HG03097 (cell line): ENCODE measurements around the gene WDR86.

Experiments used
- ATAC-seq: cut with Tn5 transposase; IDR thresholded peaks from one replicate; pipeline ENCODE4 v1.9.1; 2021; ENCODE audit not compliant: unreplicated experiment, low FRiP score

The WDR86 gene

DNA sequence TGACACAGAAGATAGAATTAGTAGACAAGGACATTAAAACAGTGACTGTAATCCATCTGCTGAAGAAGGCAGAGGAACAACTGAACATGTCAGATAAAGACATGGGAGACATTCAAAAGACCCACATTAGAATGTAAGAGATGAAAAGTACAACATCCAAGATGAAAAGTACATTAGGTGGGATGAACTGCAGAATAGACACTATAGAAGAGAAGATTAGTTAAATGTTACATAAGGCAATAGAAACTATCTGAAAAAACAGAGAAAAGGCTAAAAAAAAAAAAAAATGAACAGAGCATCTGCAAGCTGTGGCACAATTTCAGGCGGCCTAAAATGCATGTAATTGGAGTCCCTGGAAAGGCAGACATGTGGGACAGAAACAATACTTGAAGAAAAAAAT lies 46.7 kb downstream of the WDR86 start:
- ATAC-seq: no peak

DNA sequence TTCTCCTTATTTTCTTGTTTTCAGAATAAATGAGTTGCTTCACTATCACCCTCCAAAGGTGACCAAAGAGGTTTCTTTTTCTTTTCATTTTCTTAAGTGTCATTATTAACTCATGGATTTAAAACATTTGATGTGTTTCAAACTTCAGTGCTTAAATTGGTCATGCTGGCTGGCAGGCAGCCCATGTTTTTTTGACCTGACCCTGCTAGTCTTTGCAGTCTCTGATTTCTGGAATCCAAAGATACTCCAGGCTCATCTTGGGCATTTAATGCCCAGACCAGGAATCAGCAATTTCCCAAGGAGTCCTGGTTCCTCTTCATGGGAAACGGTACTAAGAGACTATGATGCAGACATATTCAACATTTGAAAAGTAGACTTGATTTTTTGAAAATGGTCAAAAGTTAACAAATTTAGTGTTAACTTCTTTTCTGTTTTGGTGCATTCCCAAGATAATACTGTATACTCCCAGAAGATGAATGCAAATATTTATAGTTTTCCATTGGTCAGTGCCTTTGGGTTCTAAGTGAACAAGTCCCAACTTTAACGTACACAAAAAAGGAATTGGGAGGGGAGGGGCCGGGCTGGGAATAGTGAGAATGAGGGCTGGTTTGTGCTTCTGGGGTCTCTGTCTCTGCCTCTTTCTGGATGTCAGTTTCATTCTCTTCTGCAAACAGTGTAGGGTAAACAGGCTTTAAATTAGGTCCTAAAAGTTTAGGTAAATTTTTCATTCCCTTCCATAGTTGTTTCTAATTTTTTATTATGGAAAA lies 48.5 kb downstream of the WDR86 start:
- no peak for ATAC-seq

DNA sequence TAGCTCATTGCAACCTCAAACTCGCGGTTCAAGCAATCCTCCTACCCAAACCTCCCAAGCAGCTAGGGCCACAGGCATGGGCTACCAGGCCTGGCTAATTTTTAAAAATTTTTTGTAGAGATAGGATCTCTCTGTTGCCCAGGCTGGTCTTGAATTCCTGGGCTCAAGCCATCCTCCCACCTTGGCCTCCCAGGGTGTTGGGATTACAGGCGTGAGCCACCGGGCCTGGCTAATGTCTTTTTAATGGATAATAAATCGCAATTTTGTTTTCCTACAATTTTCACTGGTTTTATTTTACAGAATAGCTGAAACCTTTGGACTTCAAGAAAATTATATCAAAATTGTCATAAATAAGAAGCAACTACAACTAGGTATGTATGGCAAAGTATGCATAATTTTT lies 57.3 kb downstream of the WDR86 start:
- no peak for ATAC-seq

DNA sequence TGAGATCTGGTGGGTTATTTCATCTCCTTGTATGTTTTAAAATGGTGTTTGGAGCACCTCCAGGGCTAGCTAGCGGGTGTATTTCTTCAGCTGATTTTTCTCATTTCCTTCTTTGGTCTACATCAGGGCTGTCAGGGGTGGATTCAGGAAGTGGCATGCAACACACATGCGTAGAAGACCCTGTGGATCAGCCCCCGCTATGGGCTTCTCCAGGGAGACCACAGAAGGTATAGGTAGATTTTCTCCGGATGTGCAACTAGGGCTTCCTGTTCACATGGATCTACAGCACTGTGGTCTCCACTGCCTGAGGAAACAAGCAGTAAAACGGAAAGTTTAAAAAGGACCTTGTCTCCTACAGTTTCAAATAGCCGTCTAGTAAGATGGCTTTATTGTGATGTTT lies 57.9 kb downstream of the WDR86 start:
- peak; percentile 43 for ATAC-seq

DNA sequence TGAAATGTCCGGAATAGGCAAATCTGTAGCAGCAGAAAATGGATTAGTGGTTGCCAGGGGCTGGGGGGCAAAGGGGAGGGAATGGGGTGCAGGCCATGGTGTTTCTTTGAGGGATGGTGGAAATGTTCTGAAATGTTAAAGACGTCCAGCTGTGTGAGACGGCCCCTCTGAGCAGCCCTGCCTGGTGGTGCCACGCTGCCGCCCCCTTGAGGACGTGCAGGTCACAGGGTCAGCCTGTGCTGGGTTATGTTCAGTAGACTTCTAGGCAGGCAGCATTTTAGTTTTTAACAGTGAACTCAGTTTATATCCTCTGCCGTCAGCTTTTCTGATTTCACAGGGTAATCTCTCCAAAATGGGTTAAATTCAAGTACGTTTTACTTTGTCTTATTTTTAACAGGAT lies 58.8 kb downstream of the WDR86 start:
- no peak for ATAC-seq

DNA sequence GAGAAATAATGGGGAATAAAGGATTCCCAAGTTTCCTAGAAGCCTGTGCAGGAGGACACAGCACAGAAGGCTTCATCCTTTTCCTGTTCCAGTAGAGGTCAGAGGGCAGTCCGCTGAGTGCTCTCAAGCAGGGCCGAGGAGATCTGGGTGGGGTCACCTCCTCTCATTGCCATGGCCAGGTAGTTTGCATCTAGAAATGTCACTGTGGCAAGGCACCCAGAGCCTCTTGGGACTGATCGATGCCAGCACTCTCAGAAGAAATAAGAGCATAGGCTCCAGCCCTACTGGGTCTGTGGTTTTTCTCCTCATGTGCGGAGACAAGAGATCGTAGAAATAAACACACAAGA lies 60.4 kb downstream of the WDR86 start:
- ATAC-seq: peak; percentile 33

DNA sequence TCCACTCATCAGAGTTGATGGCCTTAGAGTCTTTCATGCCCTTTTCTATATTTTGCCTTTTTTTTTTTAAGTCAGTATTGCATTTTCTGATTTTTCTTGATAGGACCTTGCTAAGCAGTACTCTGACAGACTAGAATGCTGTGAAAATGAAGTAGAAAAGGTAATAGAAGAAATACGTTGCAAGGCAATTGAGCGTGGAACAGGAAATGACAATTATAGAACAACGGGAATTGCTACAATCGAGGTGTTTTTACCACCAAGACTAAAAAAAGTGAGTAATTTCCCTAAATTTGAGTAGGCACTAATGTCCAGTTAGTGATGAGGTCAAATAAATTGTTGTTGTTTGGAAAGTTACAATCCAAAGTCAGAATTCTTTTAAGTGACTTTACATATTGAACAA lies 60.9 kb downstream of the WDR86 start:
- ATAC-seq: no peak

DNA sequence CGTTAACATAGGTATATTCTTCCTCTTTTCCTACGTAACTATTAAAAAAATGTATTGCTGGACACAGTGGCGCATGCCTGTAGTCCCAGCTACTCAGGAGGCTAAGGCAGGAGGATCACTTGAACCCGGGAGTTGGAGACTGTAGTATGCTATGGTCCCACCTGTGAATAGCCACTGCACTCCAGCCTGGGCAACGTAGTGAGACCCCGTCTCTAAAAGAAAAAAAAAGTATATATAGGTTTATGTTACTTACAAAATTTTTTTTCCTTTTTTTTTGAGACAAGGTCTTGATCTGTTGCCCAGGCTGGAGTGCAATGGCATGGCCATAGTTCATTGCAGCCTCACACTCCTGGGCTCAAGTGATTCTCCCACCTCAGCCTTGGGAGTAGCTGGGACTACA lies 62.6 kb downstream of the WDR86 start:
- no peak for ATAC-seq

DNA sequence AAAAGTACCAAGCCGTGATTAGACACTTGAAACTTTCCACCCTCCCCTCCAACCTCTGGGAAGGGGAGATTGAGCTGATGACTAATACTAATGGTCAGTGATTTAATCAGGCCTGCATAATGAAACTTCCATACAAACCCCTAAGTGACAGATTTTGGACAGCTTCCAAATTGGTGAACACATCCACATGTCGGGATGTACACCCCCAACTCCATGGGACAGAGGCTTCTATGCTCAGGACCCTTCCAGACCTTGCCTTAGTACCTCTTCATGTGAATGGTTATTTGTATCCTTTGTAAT lies 63.4 kb downstream of the WDR86 start:
- no peak for ATAC-seq

DNA sequence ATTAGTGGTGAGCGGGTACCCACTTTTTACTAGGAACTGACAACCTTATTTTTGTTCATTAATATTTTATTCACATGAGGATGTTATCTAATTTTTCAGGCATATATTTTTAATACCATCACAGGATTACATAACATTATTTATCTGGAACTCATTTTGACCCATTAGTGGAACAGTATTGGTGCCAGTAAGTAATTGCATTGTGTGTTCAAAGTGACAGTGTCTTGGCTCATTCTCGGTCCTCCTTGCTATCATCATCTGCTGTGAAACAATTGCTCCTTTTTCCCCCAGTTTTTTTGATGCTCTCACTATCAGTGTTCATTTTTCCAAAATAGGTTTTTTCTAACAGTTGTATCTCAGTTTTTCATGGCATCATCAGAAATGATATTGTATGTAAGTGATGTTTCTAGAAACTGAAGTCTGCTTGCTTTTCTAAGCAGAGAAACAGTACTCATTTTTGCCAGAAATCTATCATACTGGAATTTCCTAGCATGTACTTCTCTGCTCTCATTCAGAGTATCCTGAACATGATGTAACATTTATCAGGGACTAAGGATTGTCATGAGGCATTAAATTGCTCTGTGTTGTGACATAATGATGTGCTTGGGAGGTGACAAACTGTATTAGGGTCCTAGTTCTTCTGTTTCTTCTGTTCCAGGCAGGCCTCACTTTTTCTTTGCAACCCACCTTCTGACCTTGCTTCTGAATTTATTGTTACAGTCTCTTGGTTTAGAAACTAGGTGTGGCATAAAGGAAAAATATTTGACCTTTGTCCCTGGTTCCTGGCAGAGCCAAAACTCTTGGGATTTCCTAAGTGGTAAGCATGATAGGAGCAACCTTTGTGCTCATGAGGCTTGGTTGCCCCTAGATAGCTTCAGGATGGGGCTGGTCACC lies 64.0 kb downstream of the WDR86 start:
- ATAC-seq: no peak

DNA sequence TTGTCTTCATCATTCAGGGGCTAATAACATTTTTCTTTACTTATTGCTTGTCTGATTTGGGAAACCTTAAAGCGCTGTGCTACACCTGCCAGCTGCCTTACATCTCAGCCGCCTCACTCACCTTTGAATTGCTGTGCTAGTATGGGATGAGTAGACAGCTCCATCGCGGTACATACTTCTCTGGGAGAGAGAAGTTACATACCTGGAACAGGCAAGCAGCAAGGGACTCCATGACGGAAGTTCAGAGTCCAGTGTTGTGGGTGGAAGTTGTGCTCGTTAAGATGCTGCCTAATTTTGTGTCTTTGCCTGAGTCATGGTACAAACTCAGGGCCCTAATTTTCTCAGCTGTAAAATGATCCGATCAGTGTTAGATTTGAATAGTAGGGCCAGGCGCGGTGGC lies 66.3 kb downstream of the WDR86 start:
- no peak for ATAC-seq

DNA sequence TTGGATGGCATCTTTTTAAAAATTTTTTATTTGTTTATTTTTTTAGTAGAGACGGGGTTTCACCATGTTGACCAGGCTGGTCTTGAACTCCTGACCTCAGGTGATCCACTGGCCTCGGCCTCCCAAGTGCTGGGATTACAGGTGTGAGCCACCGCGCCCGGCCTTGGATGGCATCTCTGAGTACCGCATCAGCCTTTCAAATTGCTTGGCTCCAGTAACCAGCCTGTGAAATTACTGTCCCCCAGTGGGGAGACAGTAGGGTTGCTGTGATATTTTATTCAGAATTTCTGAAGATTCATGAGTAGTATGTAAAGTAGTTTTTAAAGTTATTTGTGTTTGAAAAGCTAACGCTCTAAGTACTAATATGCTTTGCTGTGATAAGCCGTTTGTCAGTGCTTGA lies 67.0 kb downstream of the WDR86 start:
- no peak for ATAC-seq

DNA sequence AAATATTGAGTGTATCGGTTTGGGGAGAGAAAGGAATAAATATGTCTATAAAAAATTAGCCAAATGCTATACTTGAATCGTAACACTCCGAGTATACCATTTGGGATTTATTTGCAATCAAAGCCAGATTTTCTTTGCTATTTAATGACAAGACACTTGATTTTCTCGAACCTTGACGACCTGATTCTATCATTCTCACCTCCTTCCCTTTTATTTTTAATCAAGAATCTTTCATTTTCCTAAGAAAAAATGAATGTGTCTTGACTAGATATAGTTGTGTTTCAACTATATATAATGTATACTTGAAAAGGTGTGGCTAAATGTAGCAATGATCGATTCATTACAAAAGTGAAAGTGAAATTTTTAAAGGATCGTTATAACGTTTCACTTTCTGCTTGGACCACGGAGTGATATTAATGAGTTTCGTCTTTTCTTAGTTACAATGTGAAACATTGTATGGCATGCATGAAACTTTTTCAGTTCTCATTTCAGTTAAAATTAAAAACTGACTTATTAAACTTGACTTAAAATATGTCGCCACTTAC lies 67.7 kb downstream of the WDR86 start:
- peak; percentile 49 for ATAC-seq

DNA sequence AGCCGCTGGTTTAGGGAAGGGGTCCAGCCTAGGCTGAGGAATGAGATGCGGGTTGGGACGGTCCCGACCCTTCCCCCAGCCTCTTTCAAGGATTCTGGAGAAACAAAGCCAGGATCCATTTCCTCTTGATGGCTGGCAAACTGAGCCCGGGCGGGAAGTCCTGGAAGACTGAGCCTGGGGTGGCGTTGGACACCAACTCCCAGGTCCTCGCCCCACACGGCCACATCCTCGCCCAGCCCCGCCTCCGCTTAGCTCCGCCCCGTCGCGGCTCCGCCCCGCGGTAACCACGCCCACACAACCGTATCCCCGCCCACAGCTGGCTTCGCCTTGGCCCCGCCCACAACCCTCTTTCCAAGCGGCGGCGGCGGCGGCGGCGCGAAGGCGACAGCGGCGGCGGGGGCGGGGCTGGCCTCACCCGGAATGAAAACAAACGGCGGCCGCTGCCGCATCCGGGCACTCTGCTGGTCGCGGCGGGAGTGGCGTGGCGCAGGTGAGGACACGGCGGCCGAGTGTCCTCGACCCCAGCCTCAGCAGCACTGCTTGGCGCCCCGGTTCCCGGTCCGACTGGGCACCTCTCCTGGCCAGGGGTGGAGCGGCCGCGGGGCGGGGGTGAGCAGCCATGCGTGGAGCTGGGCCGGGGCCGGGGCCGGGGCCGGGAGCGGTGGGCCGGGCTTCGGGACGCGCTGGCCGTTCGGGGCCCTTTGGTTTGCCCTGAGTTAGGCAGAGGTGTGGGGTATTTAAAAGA lies 68.3 kb downstream of the WDR86 start, which contains the start of gene NUB1:
TSS of gene NUB1 (plus strand) at position 456 of the 745 bp plus-strand sequence. CDS start 3,538 bp downstream, outside the sequence.
- ATAC-seq: peak; percentile 51

DNA sequence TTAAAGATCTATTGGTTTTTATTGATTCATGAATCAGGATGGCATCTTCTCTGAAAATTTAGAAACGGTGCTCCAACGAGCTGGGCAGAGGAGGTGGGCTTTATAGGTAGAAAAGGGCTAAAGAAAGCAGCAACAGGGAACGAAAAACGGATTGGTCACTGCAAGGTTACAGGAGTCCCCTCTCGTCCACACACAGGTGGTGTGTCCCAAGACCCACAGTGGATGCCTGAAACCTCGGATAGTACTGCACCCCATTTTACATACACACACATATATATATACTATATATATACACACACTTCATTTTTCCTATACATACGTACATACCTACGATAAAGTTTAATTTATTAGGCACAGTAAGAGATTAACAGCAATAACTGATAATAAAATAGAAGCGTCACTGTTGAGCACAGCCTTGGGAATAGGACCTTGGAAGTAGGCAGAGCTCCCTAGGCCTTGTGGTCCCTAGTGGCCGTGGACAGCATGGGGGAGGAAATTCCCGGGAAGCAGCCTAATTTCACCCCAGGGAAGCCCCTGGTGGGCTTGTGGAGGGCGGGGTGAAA lies 69.0 kb downstream of the WDR86 start:
- no peak for ATAC-seq

DNA sequence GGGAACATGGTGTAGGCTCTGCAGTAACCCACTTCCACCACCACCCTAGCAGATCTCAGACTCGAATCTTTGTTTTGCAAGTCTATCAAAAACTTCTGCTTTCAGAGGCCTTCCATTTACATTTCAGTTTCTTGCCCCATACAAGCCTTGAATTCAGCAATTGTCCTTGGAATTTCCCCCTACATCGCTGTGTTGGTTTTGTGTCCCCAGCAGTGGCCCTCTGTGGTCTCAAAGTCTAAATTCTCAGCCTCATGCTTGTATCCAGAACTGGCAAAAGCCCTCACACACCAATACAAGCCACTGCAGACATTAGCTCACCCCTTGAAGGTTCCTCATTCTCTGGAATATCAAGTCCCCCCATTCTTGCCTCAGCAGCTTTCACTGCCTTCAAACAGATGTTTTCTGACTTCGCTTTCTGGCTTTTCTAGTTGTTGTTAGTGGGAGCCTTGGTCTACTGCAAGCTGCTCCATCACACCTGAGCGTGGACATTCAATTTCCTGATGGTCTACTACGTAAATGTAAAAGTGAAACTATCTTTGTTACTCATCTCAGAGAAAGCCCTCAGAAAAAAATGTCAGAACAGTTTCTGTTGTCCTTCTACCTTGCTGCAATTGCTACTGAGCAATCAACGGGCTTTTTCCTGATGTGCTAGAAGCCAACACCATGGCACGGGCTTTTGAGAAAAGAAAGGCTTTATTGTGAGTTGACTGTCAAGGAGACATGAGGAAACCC lies 70.0 kb downstream of the WDR86 start:
- peak; percentile 49 for ATAC-seq

DNA sequence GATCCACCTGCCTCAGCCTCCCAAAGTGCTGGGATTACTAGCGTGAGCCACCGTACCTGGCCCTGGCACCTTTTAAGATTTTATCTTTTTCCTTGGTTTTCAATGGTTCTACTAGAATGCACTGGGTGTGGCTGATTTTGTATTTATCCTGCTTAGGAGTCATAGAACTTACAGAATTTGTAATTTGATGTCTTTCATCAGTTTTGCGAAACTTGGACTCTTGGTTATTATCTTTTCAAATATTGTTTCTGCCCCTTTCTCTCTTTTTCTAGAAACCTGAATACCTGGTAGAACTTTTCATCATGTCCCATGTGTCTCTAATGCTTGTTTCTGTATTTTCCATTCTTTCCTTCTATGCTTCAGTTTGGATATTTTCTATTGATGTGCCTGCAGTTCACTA lies 71.0 kb downstream of the WDR86 start:
- no peak for ATAC-seq

DNA sequence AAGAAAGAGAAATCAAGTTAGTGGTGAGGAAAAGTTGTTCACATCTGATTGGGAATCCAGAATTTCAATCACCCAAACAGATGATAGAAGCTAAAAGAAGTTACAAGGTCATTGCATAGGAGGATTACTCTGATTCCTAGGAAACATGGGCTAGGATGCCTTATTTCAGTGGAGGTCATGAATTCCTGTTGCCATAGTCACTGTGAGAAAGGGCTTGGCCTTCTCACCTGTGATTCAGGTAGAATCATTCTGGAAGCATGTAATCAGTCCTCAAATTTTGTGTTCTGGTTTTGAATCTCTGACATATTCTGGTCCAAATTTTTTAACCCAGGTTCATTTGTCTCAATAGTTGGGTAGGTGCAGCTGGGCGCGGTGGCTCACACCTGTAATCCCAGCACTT lies 72.5 kb downstream of the WDR86 start:
- ATAC-seq: no peak

DNA sequence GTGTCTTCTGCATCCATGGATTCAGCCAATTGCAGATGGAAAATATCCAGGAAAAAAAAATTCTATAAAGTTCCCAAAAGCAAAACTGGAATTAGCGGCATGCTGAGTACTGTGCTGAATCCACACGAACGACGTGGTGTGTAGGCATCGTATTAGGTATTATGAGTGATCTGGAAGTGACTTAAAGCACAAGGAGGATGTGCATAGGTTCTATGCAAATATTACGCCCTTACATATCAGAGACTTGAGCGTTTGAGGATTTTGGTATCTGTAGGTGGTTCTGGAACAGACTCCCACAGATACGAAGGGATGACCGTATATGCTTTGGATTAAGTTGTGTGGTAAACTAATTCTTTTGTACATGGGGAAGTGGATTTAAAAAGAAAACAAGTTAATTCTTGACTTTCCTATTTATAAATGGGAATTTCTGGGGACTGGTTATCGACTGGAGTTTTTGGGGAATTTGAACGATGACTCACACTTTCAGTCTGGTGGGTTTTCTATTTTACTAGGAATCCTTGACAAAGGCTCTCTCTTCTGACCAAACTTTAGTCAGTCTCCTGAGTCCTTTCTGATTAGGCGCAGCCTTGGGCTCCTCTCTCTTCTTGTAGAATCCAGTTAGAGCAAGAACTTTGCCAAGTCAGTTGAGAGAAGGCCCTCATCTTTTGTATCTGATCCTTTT lies 73.7 kb downstream of the WDR86 start:
- no peak for ATAC-seq

DNA sequence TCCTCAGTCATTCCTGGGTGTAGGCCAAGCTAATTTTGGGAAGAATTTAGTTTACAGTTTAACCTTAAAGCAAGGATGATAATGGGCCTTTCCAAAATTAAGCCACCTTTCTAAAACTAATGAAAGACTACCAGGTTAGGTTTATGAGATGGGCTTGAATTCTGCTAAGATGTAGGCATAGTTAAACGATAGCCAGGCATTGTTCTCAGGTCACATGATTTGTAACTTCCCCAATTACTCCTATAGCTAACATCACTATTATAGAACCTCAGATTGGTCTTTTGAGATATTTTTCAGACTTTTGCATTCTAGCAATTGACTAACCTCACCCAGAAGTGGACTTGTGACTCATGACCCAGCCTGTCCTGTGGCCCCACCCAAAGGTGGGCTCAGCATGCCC lies 75.2 kb downstream of the WDR86 start:
- no peak for ATAC-seq
